Choroid plexus epithelial cell (primary cell): ENCODE results near the gene CPSF3.

Experiments used
- DNase-seq: peaks from one replicate; pipeline ENCODE4 v3.0.0-alpha.2; 2010; ENCODE audit warnings: low read depth
- H3K4me3 ChIP-seq: 2 replicates; pipeline ENCODE4 v1.5.1; 2011; ENCODE audit warnings: low read depth, mild to moderate bottlenecking, control low read depth, low read length, moderate library complexity
- CTCF ChIP-seq: conservative IDR thresholded peaks from 2 replicates; pipeline ENCODE4 v1.5.1; 2011; ENCODE audit warnings: low read depth, mild to moderate bottlenecking, control low read depth, inconsistent platforms, low read length, moderate library complexity

CPSF3 gene

GRCh38 chr2:9461079-9461478 lies 37.6 kb downstream of the CPSF3 start:
- DNase-seq = no peak
- no peak overlapping the region for H3K4me3 ChIP-seq
- TF ChIP-seq CTCF = no peak

- H3K4me3 ChIP-seq = no peak overlapping the region
- DNase-seq = no peak
- TF ChIP-seq CTCF = no peak
Observed at GRCh38 chr2:9462313-9462712, 38.9 kb downstream of the CPSF3 start.

GRCh38 chr2:9462886-9463697 lies 39.6 kb downstream of the CPSF3 start:
- no peak for TF ChIP-seq CTCF
- H3K4me3 ChIP-seq = no peak overlapping the region
- DNase-seq = no peak

- H3K4me3 ChIP-seq = no peak overlapping the region
- DNase-seq = no peak
- no peak for TF ChIP-seq CTCF
Observed at GRCh38 chr2:9463698-9464034, 40.2 kb downstream of the CPSF3 start.

- no peak for TF ChIP-seq CTCF
- DNase-seq = no peak
Observed at GRCh38 chr2:9465170-9465569, 41.7 kb downstream of the CPSF3 start.

GRCh38 chr2:9466147-9466683 lies 42.8 kb downstream of the CPSF3 start:
- no peak for DNase-seq
- no peak for TF ChIP-seq CTCF
- H3K4me3 ChIP-seq = no peak overlapping the region

More at GRCh38 chr2:9465170-9465569, 41.7 kb downstream of the CPSF3 start:
- H3K4me3 ChIP-seq = no peak overlapping the region

GRCh38 chr2:9467687-9468086 lies 44.2 kb downstream of the CPSF3 start:
- TF ChIP-seq CTCF = no peak
- H3K4me3 ChIP-seq = no peak overlapping the region
- no peak for DNase-seq
